ENCODE measurements around the gene PIRT. TPM values are rescaled to one million over a fixed set of nuclear protein-coding genes. Genes with fewer than 3 reads are reported as not detected.

The PIRT gene
- total and polyA plus RNA-seq, 2 of the 8 experiments (the other 6 are each of a cell fraction or from before 2014, with no cell fraction given), result 0.03 TPM; not detected in 1

GRCh38 chr17:10870336-10871050, 32.6 kb upstream of the PIRT start:
- Histone ChIP-seq H3K79me2 (ENCODE audit: control insufficient read depth in 1 of 2, insufficient read depth in 2 of 2, low read length in 2 of 2) (no peaks in the 10 kb centered on the region), H2BK15ac (ENCODE audit: low read length) (no peak overlapping the region), H3K36me3 (ENCODE audit: control insufficient read depth in 2 of 4, insufficient read depth in 4 of 4, low read length in 3 of 4) (no peaks in the 10 kb centered on the region), H2BK12ac (ENCODE audit: low read depth, low read length) (no peak overlapping the region), H3K14ac (ENCODE audit: insufficient read length) (no peak overlapping the region), H3K9me3 (ENCODE audit: insufficient read depth in 2 of 2, low read depth in 1 of 2, low read length in 1 of 2) (0 out of 4 replicates have a peak, but pooled peaks cover 0 to 2% of the 10 kb centered on the region in 2 experiments), H4K8ac (ENCODE audit: extremely low read depth, insufficient read depth, low read length) (no peak overlapping the region), H3K23ac (ENCODE audit: insufficient read length) (no peak overlapping the region), H3K9ac (replicated peaks in 1 of 4; ENCODE audit: extremely low read depth in 1 of 4, low read depth in 3 of 4, low read length in 3 of 4) (no peak overlapping the region), H3K27ac (ENCODE audit: low read depth, low read length) (no peak overlapping the region), H3K56ac (replicated peaks; ENCODE audit: insufficient read length, low read depth, low read length) (no peak overlapping the region), H3K18ac (ENCODE audit: extremely low read depth, low read length) (no peak overlapping the region), H2BK120ac (replicated peaks; ENCODE audit: low read depth, low read length) (no peak overlapping the region), H3K4me2 (ENCODE audit: insufficient read depth in 1 of 2, low read depth in 2 of 2, low read length in 2 of 2) (no peak overlapping the region), H3K27me3 (replicated peaks in 1 of 4; ENCODE audit: control insufficient read depth in 3 of 4, extremely low read depth in 1 of 4, insufficient read depth in 3 of 4, low read length in 3 of 4) (peaks cover 0 to 1% (median 0%) of the 10 kb centered on the region in 4 experiments; a peak in 1 of 7 replicates), H2AFZ (ENCODE audit: low read length) (no peak overlapping the region), H3K4me1 (replicated peaks in 1 of 4; ENCODE audit: control insufficient read depth in 3 of 4, insufficient read depth in 4 of 4, low read length in 3 of 4) (0 out of 7 replicates have a peak, but pooled peaks cover 0 to 2% (median 0%) of the 10 kb centered on the region in 4 experiments), H3K4me3 (ENCODE audit: extremely low read depth in 1 of 4, insufficient read depth in 2 of 4, low read depth in 3 of 4, low read length in 4 of 4) (no peak overlapping the region), H4K5ac (ENCODE audit: insufficient read length, low read depth, low read length) (no peak overlapping the region), H3K23me2 (ENCODE audit: low read depth, low read length) (no peaks in the 10 kb centered on the region), H3K4ac (replicated peaks; ENCODE audit: insufficient read length, low read depth, low read length) (no peak overlapping the region), H2BK20ac (ENCODE audit: low read length) (no peak overlapping the region), H3K79me1 (ENCODE audit: low read depth, low read length) (no peaks in the 10 kb centered on the region), H2BK5ac (ENCODE audit: low read depth, low read length) (no peak overlapping the region), H4K20me1 (replicated peaks in 1 of 2; ENCODE audit: control insufficient read depth in 1 of 2, insufficient read depth in 2 of 2, low read length in 2 of 2) (peaks cover 0 to 2% of the 10 kb centered on the region in 2 experiments), H2AK5ac (ENCODE audit: low read depth, low read length) (no peak overlapping the region), H4K91ac (replicated peaks; ENCODE audit: insufficient read length, low read length) (no peak overlapping the region)
- ChIA-PET CTCF (ENCODE audit: partially characterized antibody) (interaction anchor here (1.2 to 2.1 kb wide), 5 partner anchors 9 to 231 kb away, joined by 4 to 11 read pairs (median 4); no protein-coding TSS in a partner anchor), POLR2A (ENCODE audit: partially characterized antibody) (no interaction called here)
- no peak for DNase-seq (ENCODE audit: low read depth in 1 of 2, low spot score in 2 of 2)
- no peak for FAIRE-seq
- 93% methylated on average over 8 of the region's 8 CpGs; no CpG with 5 or more reads in 1 of the 2 experiments for whole genome bisulfite sequencing, 2 experiments (ENCODE audit: extremely low coverage in 1 of 2, insufficient coverage in 1 of 2, insufficient read length in 1 of 2, insufficient replicate concordance in 2 of 2, low coverage in 1 of 2, low lambda C conversion rate in 2 of 2, missing lambda C conversion rate in 1 of 2)
- TF ChIP-seq, protein P1, sequence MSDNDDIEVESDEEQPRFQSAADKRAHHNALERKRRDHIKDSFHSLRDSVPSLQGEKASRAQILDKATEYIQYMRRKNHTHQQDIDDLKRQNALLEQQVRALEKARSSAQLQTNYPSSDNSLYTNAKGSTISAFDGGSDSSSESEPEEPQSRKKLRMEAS (IDR thresholded peaks at IDR 0.05), result no peak
- TF ChIP-seq ZNF274 (IDR thresholded peaks at IDR 0.05; ENCODE audit: borderline replicate concordance, extremely low read depth, low read length) (no peak), SUZ12 (IDR thresholded peaks at IDR 0.05; ENCODE audit: low read length) (no peak), RNF2 (IDR thresholded peaks at IDR 0.05; ENCODE audit: borderline replicate concordance, low read depth, low read length, missing control alignments, poor library complexity, severe bottlenecking) (no peak), RFX5 (IDR thresholded peaks at IDR 0.05; ENCODE audit: borderline replicate concordance, low read depth, low read length) (no peak)

Measured in H1 (cell line).